NCI-H2227 (cell line): Measurements from ENCODE around the gene DDAH2.

Source experiments
- DNase-seq: peaks from one replicate; lab custom pipeline; 2025; ENCODE audit not compliant: unreplicated experiment; lab: John Stamatoyannopoulos, UW

Gene DDAH2

GRCh38 chr6:31761343-31761742 is 32.2 kb upstream of the DDAH2 start:
- no peak for DNase-seq

GRCh38 chr6:31760790-31761189 is 31.7 kb upstream of the DDAH2 start:
- DNase-seq, result no peak

GRCh38 chr6:31758281-31758680 is 29.2 kb upstream of the DDAH2 start:
- no peak for DNase-seq

GRCh38 chr6:31752739-31753319 is 23.7 kb upstream of the DDAH2 start:
- no peak for DNase-seq

- DNase-seq, result no peak
Measured at GRCh38 chr6:31750411-31751022, 21.4 kb upstream of the DDAH2 start.

GRCh38 chr6:31749301-31750036 is 20.4 kb upstream of the DDAH2 start:
- DNase-seq, result no peak

GRCh38 chr6:31744422-31744821 is 15.3 kb upstream of the DDAH2 start:
- no peak for DNase-seq

- no peak for DNase-seq
Measured at GRCh38 chr6:31742894-31743293, 13.8 kb upstream of the DDAH2 start.

- DNase-seq, result no peak
Measured at GRCh38 chr6:31741815-31742214, 12.7 kb upstream of the DDAH2 start.

- DNase-seq, result no peak
Measured at GRCh38 chr6:31740397-31741223, 11.5 kb upstream of the DDAH2 start.

- DNase-seq, result peak; percentile 100
Measured at GRCh38 chr6:31739639-31740396, 10.7 kb upstream of the DDAH2 start, which contains the start of gene MSH5. Gene MSH5 (plus strand): TSS chr6:31740005. CDS start chr6:31740467, 462 bp downstream.

- DNase-seq, result peak; percentile 58
Measured at GRCh38 chr6:31737991-31738979, 9.2 kb upstream of the DDAH2 start.

GRCh38 chr6:31737315-31737990 is 8.4 kb upstream of the DDAH2 start:
- DNase-seq, result peak; percentile 71

GRCh38 chr6:31736768-31737314 is 7.7 kb upstream of the DDAH2 start:
- DNase-seq, result no peak

- peak; percentile 86 for DNase-seq
Measured at GRCh38 chr6:31736021-31736767, 7.1 kb upstream of the DDAH2 start, which contains the start of gene CLIC1. Gene CLIC1 (minus strand): TSS chr6:31736530. CDS start chr6:31736300, 230 bp downstream.

GRCh38 chr6:31734821-31735406 is 5.8 kb upstream of the DDAH2 start:
- peak; percentile 57 for DNase-seq

GRCh38 chr6:31734247-31734820 is 5.2 kb upstream of the DDAH2 start:
- no peak for DNase-seq
